Activated CD8-positive, alpha-beta memory T cell treated with anti-CD3 and anti-CD28 coated beads, Interleukin-2, amount 10 ng/mL, durations not matched to agents 7 days and 5 days (primary cell): ENCODE data around the gene SLC25A26. TPM values are rescaled to one million over a fixed set of nuclear protein-coding genes. Genes with fewer than 3 reads are reported as not detected.

ENCODE experiments used
- ATAC-seq: fragments of 150-1000 bp; cut with Tn5 transposase; one replicate; pipeline ENCODE4 v1.10.0; 2021; ENCODE audit warnings: moderate library complexity
- CTCF ChIA-PET: fragments of 350-600 bp; sonication (Branson Sonifier 250); formaldehyde crosslinking; loops from one replicate; lab custom pipeline; 2021; ENCODE audit warnings: antibody characterized with exemption; lab: Charles Lee
- DNase-seq: peaks from one replicate; pipeline ENCODE4 v3.0.0-alpha.2; 2020
- H3K27ac Mint-ChIP-seq: one replicate; pipeline ENCODE4 v1.8.0; 2021; ENCODE audit warnings: mild to moderate bottlenecking, mixed read lengths
- H3K27me3 Mint-ChIP-seq: one replicate; pipeline ENCODE4 v1.8.0; 2021; ENCODE audit warnings: mixed read lengths
- H3K36me3 Mint-ChIP-seq: one replicate; pipeline ENCODE4 v1.8.0; 2021; ENCODE audit warnings: mild to moderate bottlenecking, mixed read lengths
- H3K4me1 Mint-ChIP-seq: one replicate; pipeline ENCODE4 v1.8.0; 2021; ENCODE audit warnings: mixed read lengths
- H3K4me3 Mint-ChIP-seq: one replicate; pipeline ENCODE4 v1.8.0; 2021; ENCODE audit warnings: mild to moderate bottlenecking, moderate library complexity, mixed read lengths
- H3K9me3 Mint-ChIP-seq: one replicate; pipeline ENCODE4 v1.8.0; 2022; ENCODE audit warnings: low read depth, mixed read lengths
- total RNA-seq, 2 experiments: library from RNA; stranded (reverse); gene quantifications; one replicate each; pipeline ENCODE4 v1.2.3, GENCODE V29; 2021

Gene SLC25A26
- total RNA-seq, 2 experiments from 2014 or later: 14.5 to 15.6 TPM

- no peaks in the 10 kb centered on the region for H3K9me3 Mint-ChIP-seq
- DNase-seq: no peak
- H3K27ac Mint-ChIP-seq: peak overlapping the region; percentile 86
- H3K27me3 Mint-ChIP-seq: no peaks in the 10 kb centered on the region
- H3K36me3 Mint-ChIP-seq: peaks cover 30% of the 10 kb centered on the region
- H3K4me3 Mint-ChIP-seq: no peak overlapping the region
- CTCF ChIA-PET: interaction anchor here (0.6 to 2.6 kb wide), 17 partner anchors 8 to 437 kb away, joined by 3 to 10 read pairs (median 4); no protein-coding TSS in a partner anchor
- peaks cover 9% of the 10 kb centered on the region for H3K4me1 Mint-ChIP-seq
- ATAC-seq: no peak
These were observed 157.0 kb downstream of the SLC25A26 start for GRCh38 chr3:66377800-66378199.

- H3K27ac Mint-ChIP-seq: peak overlapping the region; percentile 86
These were observed 157.5 kb downstream of the SLC25A26 start for GRCh38 chr3:66378256-66378655.

GRCh38 chr3:66379565-66379964, 158.8 kb downstream of the SLC25A26 start:
- ATAC-seq (no peak), DNase-seq (no peak)
- peaks cover 7% of the 10 kb centered on the region for H3K4me1 Mint-ChIP-seq
- no peak overlapping the region for H3K4me3 Mint-ChIP-seq
- H3K27me3 Mint-ChIP-seq: no peaks in the 10 kb centered on the region
- CTCF ChIA-PET: interaction anchor here (1.0 to 2.6 kb wide), 2 partner anchors 28 to 126 kb away, joined by 3 to 7 read pairs; no protein-coding TSS in a partner anchor
- H3K27ac Mint-ChIP-seq: no peak overlapping the region
- H3K9me3 Mint-ChIP-seq: no peaks in the 10 kb centered on the region
- peaks cover 44% of the 10 kb centered on the region for H3K36me3 Mint-ChIP-seq

More at GRCh38 chr3:66378256-66378655, 157.5 kb downstream of the SLC25A26 start:
- H3K27me3 Mint-ChIP-seq: no peaks in the 10 kb centered on the region
- ATAC-seq: no peak
- CTCF ChIA-PET: interaction anchor here (0.7 to 2.6 kb wide), 16 partner anchors 8 to 437 kb away, joined by 3 to 10 read pairs (median 4); no protein-coding TSS in a partner anchor
- no peak overlapping the region for H3K4me3 Mint-ChIP-seq
- no peak for DNase-seq
- no peaks in the 10 kb centered on the region for H3K9me3 Mint-ChIP-seq
- H3K36me3 Mint-ChIP-seq: peaks cover 31% of the 10 kb centered on the region
- peaks cover 9% of the 10 kb centered on the region for H3K4me1 Mint-ChIP-seq

- Mint-ChIP-seq H3K9me3 (no peaks in the 10 kb centered on the region), H3K36me3 (peaks cover 52% of the 10 kb centered on the region), H3K27ac (no peak overlapping the region), H3K4me1 (peaks cover 7% of the 10 kb centered on the region), H3K27me3 (no peaks in the 10 kb centered on the region), H3K4me3 (no peak overlapping the region)
- ATAC-seq (no peak), DNase-seq (no peak)
- CTCF ChIA-PET: interaction anchor here (1.0 to 1.1 kb wide), 2 partner anchors 27 to 442 kb away, joined by 3 read pairs; no protein-coding TSS in a partner anchor
These were observed 159.6 kb downstream of the SLC25A26 start for GRCh38 chr3:66380200-66380932.

GRCh38 chr3:66381626-66382025, 160.8 kb downstream of the SLC25A26 start:
- no peaks in the 10 kb centered on the region for H3K27me3 Mint-ChIP-seq
- H3K9me3 Mint-ChIP-seq: no peaks in the 10 kb centered on the region
- CTCF ChIA-PET: interaction anchor here (1.1 kb wide), 1 partner anchor 441 kb away, joined by 3 read pairs; no protein-coding TSS in a partner anchor
- peaks cover 15% of the 10 kb centered on the region for H3K4me1 Mint-ChIP-seq
- H3K27ac Mint-ChIP-seq: no peak overlapping the region
- H3K4me3 Mint-ChIP-seq: no peak overlapping the region
- peaks cover 59% of the 10 kb centered on the region for H3K36me3 Mint-ChIP-seq
- DNase-seq (no peak), ATAC-seq (no peak)

- no peaks in the 10 kb centered on the region for H3K27me3 Mint-ChIP-seq
- no peak overlapping the region for H3K27ac Mint-ChIP-seq
- CTCF ChIA-PET: no interaction called here
- H3K36me3 Mint-ChIP-seq: peaks cover 64% of the 10 kb centered on the region
- H3K9me3 Mint-ChIP-seq: no peaks in the 10 kb centered on the region
- ATAC-seq (no peak), DNase-seq (no peak)
- H3K4me3 Mint-ChIP-seq: no peak overlapping the region
- peaks cover 19% of the 10 kb centered on the region for H3K4me1 Mint-ChIP-seq
These were observed 161.3 kb downstream of the SLC25A26 start for GRCh38 chr3:66382142-66382541.

GRCh38 chr3:66383023-66383422, 162.2 kb downstream of the SLC25A26 start:
- H3K27ac Mint-ChIP-seq: no peak overlapping the region
- no peak overlapping the region for H3K4me3 Mint-ChIP-seq
- CTCF ChIA-PET: no interaction called here
- DNase-seq: no peak
- ATAC-seq: no peak
- no peaks in the 10 kb centered on the region for H3K9me3 Mint-ChIP-seq
- H3K4me1 Mint-ChIP-seq: peaks cover 18% of the 10 kb centered on the region
- H3K36me3 Mint-ChIP-seq: peaks cover 68% of the 10 kb centered on the region
- no peaks in the 10 kb centered on the region for H3K27me3 Mint-ChIP-seq

- no peaks in the 10 kb centered on the region for H3K27me3 Mint-ChIP-seq
- no peak for ATAC-seq
- CTCF ChIA-PET: interaction anchor here (0.6 to 1.5 kb wide), 2 partner anchors 23 to 183 kb away, joined by 3 to 5 read pairs; no protein-coding TSS in a partner anchor
- H3K27ac Mint-ChIP-seq: no peak overlapping the region
- no peak overlapping the region for H3K4me3 Mint-ChIP-seq
- H3K36me3 Mint-ChIP-seq: peaks cover 70% of the 10 kb centered on the region
- peaks cover 14% of the 10 kb centered on the region for H3K4me1 Mint-ChIP-seq
- no peaks in the 10 kb centered on the region for H3K9me3 Mint-ChIP-seq
- DNase-seq: no peak
These were observed 163.4 kb downstream of the SLC25A26 start for GRCh38 chr3:66383998-66384745.

GRCh38 chr3:66385066-66385465, 164.3 kb downstream of the SLC25A26 start:
- H3K36me3 Mint-ChIP-seq: peaks cover 67% of the 10 kb centered on the region

GRCh38 chr3:66386011-66386924, 165.5 kb downstream of the SLC25A26 start:
- Mint-ChIP-seq H3K36me3 (peaks cover 65% of the 10 kb centered on the region), H3K9me3 (no peaks in the 10 kb centered on the region), H3K4me3 (no peak overlapping the region), H3K4me1 (peaks cover 16% of the 10 kb centered on the region), H3K27ac (peak overlapping the region; percentile 5), H3K27me3 (no peaks in the 10 kb centered on the region)
- DNase-seq: no peak
- no peak for ATAC-seq
- CTCF ChIA-PET: interaction anchor here (0.6 kb wide), 1 partner anchor 8 kb away, joined by 3 read pairs; no protein-coding TSS in a partner anchor

More at GRCh38 chr3:66385066-66385465, 164.3 kb downstream of the SLC25A26 start:
- H3K4me3 Mint-ChIP-seq: no peak overlapping the region
- no peaks in the 10 kb centered on the region for H3K27me3 Mint-ChIP-seq
- DNase-seq (no peak), ATAC-seq (no peak)
- H3K9me3 Mint-ChIP-seq: no peaks in the 10 kb centered on the region
- H3K4me1 Mint-ChIP-seq: peaks cover 16% of the 10 kb centered on the region
- H3K27ac Mint-ChIP-seq: no peak overlapping the region
- CTCF ChIA-PET: interaction anchor here (0.9 to 1.5 kb wide), 2 partner anchors 22 to 131 kb away, joined by 3 read pairs; no protein-coding TSS in a partner anchor

- CTCF ChIA-PET: no interaction called here
- no peak overlapping the region for H3K4me3 Mint-ChIP-seq
- H3K27ac Mint-ChIP-seq: no peak overlapping the region
- H3K4me1 Mint-ChIP-seq: peaks cover 16% of the 10 kb centered on the region
- ATAC-seq (no peak), DNase-seq (no peak)
- no peaks in the 10 kb centered on the region for H3K9me3 Mint-ChIP-seq
- H3K36me3 Mint-ChIP-seq: peaks cover 69% of the 10 kb centered on the region
- no peaks in the 10 kb centered on the region for H3K27me3 Mint-ChIP-seq
These were observed 166.3 kb downstream of the SLC25A26 start for GRCh38 chr3:66386925-66387650.

- Mint-ChIP-seq H3K27ac (no peak overlapping the region), H3K36me3 (peaks cover 57% of the 10 kb centered on the region), H3K4me3 (no peak overlapping the region), H3K4me1 (peaks cover 37% of the 10 kb centered on the region), H3K9me3 (no peaks in the 10 kb centered on the region), H3K27me3 (no peaks in the 10 kb centered on the region)
- ATAC-seq (no peak), DNase-seq (no peak)
- CTCF ChIA-PET: interaction anchor here (0.6 kb wide), 1 partner anchor 45 kb away, joined by 3 read pairs; no protein-coding TSS in a partner anchor
These were observed 169.2 kb downstream of the SLC25A26 start for GRCh38 chr3:66390013-66390412.
